Measurements from ENCODE around the gene FGD3. TPM values are rescaled to one million over a fixed set of nuclear protein-coding genes. Genes with fewer than 3 reads are reported as not detected.

The FGD3 gene
- total RNA-seq, 1 experiment from 2014 or later, result 26.6 TPM

GRCh38 chr9:93017621-93018020 is 70.3 kb downstream of the FGD3 start:
- H3K27ac Mint-ChIP-seq (ENCODE audit: unreplicated experiment), result no peak overlapping the region
- POLR2A ChIA-PET, result no interaction called here
- Histone ChIP-seq H3K27me3 (replicated peaks; ENCODE audit: control insufficient read depth, insufficient read depth, low read length) (no peaks in the 10 kb centered on the region), H3K36me3 (ENCODE audit: control insufficient read depth, insufficient read depth, low read length) (no peaks in the 10 kb centered on the region), H3K4me3 (ENCODE audit: low read depth, low read length) (no peak overlapping the region), H3K9me3 (no peaks in the 10 kb centered on the region), H3K4me1 (no peaks in the 10 kb centered on the region)
- H3K9me3 Mint-ChIP-seq (ENCODE audit: unreplicated experiment), result no peaks in the 10 kb centered on the region
- no peaks in the 10 kb centered on the region for H3K27me3 Mint-ChIP-seq (ENCODE audit: insufficient read depth, unreplicated experiment)
- CTCF ChIA-PET, result no interaction called here
- no peak for DNase-seq
- intact Hi-C loops (cut with micrococcal nuclease; ENCODE audit: unreplicated experiment), result no loop called here
- no peak for TF ChIP-seq CTCF (IDR thresholded peaks at IDR 0.05; ENCODE audit: insufficient read depth in 1 of 2, low read depth in 1 of 2, low read length in 1 of 2, severe bottlenecking in 1 of 2, unreplicated experiment in 1 of 2)
- H3K4me1 Mint-ChIP-seq (ENCODE audit: low read depth, unreplicated experiment), result no peaks in the 10 kb centered on the region
- H3K4me3 Mint-ChIP-seq (ENCODE audit: unreplicated experiment), result no peak overlapping the region
- H3K36me3 Mint-ChIP-seq (ENCODE audit: insufficient read depth, unreplicated experiment), result peaks cover 30% of the 10 kb centered on the region
- no TSS peak for BruUV-seq (replicated peaks)

- no peaks in the 10 kb centered on the region; the same call in 1 of the 2 replicates for H3K36me3 ChIP-seq (ENCODE audit: control insufficient read depth, insufficient read depth, low read length)
- no TSS peak for BruUV-seq (replicated peaks)
- peaks cover 23% of the 10 kb centered on the region for H3K36me3 Mint-ChIP-seq (ENCODE audit: insufficient read depth, unreplicated experiment)
- no peaks in the 10 kb centered on the region for H3K9me3 ChIP-seq
- H3K4me3 ChIP-seq (ENCODE audit: low read depth, low read length), result no peak overlapping the region
- DNase-seq, result no peak
- H3K27me3 Mint-ChIP-seq (ENCODE audit: insufficient read depth, unreplicated experiment), result no peaks in the 10 kb centered on the region
- H3K4me3 Mint-ChIP-seq (ENCODE audit: unreplicated experiment), result no peak overlapping the region
- no peaks in the 10 kb centered on the region for H3K27me3 ChIP-seq (replicated peaks; ENCODE audit: control insufficient read depth, insufficient read depth, low read length)
- POLR2A ChIA-PET, result no interaction called here
- no peak overlapping the region for H3K27ac Mint-ChIP-seq (ENCODE audit: unreplicated experiment)
- intact Hi-C loops (cut with micrococcal nuclease; ENCODE audit: unreplicated experiment), result no loop called here
- no peaks in the 10 kb centered on the region for H3K9me3 Mint-ChIP-seq (ENCODE audit: unreplicated experiment)
- no peaks in the 10 kb centered on the region for H3K4me1 ChIP-seq
- CTCF ChIA-PET, result no interaction called here
- H3K4me1 Mint-ChIP-seq (ENCODE audit: low read depth, unreplicated experiment), result no peaks in the 10 kb centered on the region
- no peak for TF ChIP-seq CTCF (IDR thresholded peaks at IDR 0.05; ENCODE audit: insufficient read depth in 1 of 2, low read depth in 1 of 2, low read length in 1 of 2, severe bottlenecking in 1 of 2, unreplicated experiment in 1 of 2)
Observed at GRCh38 chr9:93020151-93020550, 72.8 kb downstream of the FGD3 start.

- POLR2A ChIA-PET, result no interaction called here
- TF ChIP-seq CTCF (IDR thresholded peaks at IDR 0.05; ENCODE audit: insufficient read depth in 1 of 2, low read depth in 1 of 2, low read length in 1 of 2, severe bottlenecking in 1 of 2, unreplicated experiment in 1 of 2), result no peak
- no peaks in the 10 kb centered on the region for H3K27me3 Mint-ChIP-seq (ENCODE audit: insufficient read depth, unreplicated experiment)
- Histone ChIP-seq H3K27me3 (replicated peaks; ENCODE audit: control insufficient read depth, insufficient read depth, low read length) (no peaks in the 10 kb centered on the region), H3K4me3 (ENCODE audit: low read depth, low read length) (no peak overlapping the region), H3K9me3 (no peaks in the 10 kb centered on the region), H3K36me3 (ENCODE audit: control insufficient read depth, insufficient read depth, low read length) (no peaks in the 10 kb centered on the region; the same call in 1 of the 2 replicates), H3K4me1 (no peaks in the 10 kb centered on the region)
- CTCF ChIA-PET, result no interaction called here
- no peaks in the 10 kb centered on the region for H3K4me1 Mint-ChIP-seq (ENCODE audit: low read depth, unreplicated experiment)
- DNase-seq, result no peak
- no TSS peak for BruUV-seq (replicated peaks)
- H3K9me3 Mint-ChIP-seq (ENCODE audit: unreplicated experiment), result no peaks in the 10 kb centered on the region
- no peak overlapping the region for H3K27ac Mint-ChIP-seq (ENCODE audit: unreplicated experiment)
- H3K36me3 Mint-ChIP-seq (ENCODE audit: insufficient read depth, unreplicated experiment), result peaks cover 19% of the 10 kb centered on the region
- H3K4me3 Mint-ChIP-seq (ENCODE audit: unreplicated experiment), result no peak overlapping the region
- intact Hi-C loops (cut with micrococcal nuclease; ENCODE audit: unreplicated experiment), result no loop called here
Observed at GRCh38 chr9:93020771-93021670, 73.7 kb downstream of the FGD3 start.
